GM12874 (cell line): ENCODE results near the gene A3GALT2.

ENCODE experiments used
- CTCF ChIP-seq: IDR thresholded peaks from 2 replicates; pipeline ENCODE4 v1.5.1; 2011; ENCODE audit warnings: low read depth, mild to moderate bottlenecking, control low read depth, low read length, moderate library complexity; ENCODE audit not compliant: insufficient read depth

The A3GALT2 gene

GRCh38 chr1:33284049-33284448 is 36.8 kb downstream of the A3GALT2 start:
- no peak for TF ChIP-seq CTCF

GRCh38 chr1:33282791-33283190 is 38.1 kb downstream of the A3GALT2 start:
- no peak for TF ChIP-seq CTCF

GRCh38 chr1:33281554-33282303 is 39.2 kb downstream of the A3GALT2 start:
- no peak for TF ChIP-seq CTCF

GRCh38 chr1:33280091-33280661 is 40.7 kb downstream of the A3GALT2 start:
- TF ChIP-seq CTCF, result no peak

- TF ChIP-seq CTCF, result no peak
Measured at GRCh38 chr1:33277488-33278084, 43.3 kb downstream of the A3GALT2 start.

GRCh38 chr1:33276573-33277298 is 44.2 kb downstream of the A3GALT2 start:
- TF ChIP-seq CTCF, result no peak

GRCh38 chr1:33275706-33276572 is 45.0 kb downstream of the A3GALT2 start:
- no peak for TF ChIP-seq CTCF
